NB4 (cell line): Measurements from ENCODE around the gene PSPC1.

Experiments used
- MAX ChIP-seq: IDR thresholded peaks from 2 replicates; pipeline ENCODE4 v1.6.1; 2011; ENCODE audit warnings: low read depth, low read length
- POLR2A ChIP-seq: IDR thresholded peaks from 2 replicates; pipeline ENCODE4 v1.6.1; 2011; ENCODE audit warnings: mild to moderate bottlenecking; ENCODE audit not compliant: insufficient read length; ENCODE audit errors: extremely low read depth
- TF ChIP-seq, protein P1 (sequence below): IDR thresholded peaks from one replicate; pipeline ENCODE4 v1.5.1; 2012; ENCODE audit warnings: low read depth, low read length

DNA sequence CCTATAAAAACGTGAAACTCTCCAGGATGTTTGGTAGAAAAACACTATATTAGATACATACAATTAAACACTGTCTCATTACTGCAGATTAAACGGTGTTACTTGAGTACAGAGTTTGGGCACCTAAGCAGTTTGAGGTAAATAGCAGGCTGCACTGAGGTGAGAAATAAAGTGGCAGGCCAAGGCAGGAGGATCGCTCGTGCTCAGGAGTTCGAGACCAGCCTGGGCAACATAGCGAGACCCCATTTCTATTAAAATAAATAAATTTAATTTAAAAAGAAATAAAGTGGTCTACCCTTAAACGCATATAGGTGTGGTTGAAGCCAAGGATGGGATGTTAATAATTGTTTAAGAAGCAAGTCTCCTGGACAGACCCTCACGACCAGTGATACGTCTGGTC lies 1.2 kb downstream of the PSPC1 start:
- TF ChIP-seq, protein P1, sequence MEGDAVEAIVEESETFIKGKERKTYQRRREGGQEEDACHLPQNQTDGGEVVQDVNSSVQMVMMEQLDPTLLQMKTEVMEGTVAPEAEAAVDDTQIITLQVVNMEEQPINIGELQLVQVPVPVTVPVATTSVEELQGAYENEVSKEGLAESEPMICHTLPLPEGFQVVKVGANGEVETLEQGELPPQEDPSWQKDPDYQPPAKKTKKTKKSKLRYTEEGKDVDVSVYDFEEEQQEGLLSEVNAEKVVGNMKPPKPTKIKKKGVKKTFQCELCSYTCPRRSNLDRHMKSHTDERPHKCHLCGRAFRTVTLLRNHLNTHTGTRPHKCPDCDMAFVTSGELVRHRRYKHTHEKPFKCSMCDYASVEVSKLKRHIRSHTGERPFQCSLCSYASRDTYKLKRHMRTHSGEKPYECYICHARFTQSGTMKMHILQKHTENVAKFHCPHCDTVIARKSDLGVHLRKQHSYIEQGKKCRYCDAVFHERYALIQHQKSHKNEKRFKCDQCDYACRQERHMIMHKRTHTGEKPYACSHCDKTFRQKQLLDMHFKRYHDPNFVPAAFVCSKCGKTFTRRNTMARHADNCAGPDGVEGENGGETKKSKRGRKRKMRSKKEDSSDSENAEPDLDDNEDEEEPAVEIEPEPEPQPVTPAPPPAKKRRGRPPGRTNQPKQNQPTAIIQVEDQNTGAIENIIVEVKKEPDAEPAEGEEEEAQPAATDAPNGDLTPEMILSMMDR = no peak
- TF ChIP-seq MAX = no peak
- TF ChIP-seq POLR2A = no peak
